Measurements from ENCODE around the gene ARHGEF11.

ARHGEF11 gene

GRCh38 chr1:157019457-157019856, 26.1 kb downstream of the ARHGEF11 start:
- no peak for DNase-seq
- H3K9me3 ChIP-seq (ENCODE audit: severe bottlenecking): peaks cover 23% of the 10 kb centered on the region
- no peak overlapping the region for H3K27ac ChIP-seq
- no peaks in the 10 kb centered on the region for H3K27me3 ChIP-seq (ENCODE audit: insufficient read depth, low read depth, severe bottlenecking)
- TF ChIP-seq, protein P1, sequence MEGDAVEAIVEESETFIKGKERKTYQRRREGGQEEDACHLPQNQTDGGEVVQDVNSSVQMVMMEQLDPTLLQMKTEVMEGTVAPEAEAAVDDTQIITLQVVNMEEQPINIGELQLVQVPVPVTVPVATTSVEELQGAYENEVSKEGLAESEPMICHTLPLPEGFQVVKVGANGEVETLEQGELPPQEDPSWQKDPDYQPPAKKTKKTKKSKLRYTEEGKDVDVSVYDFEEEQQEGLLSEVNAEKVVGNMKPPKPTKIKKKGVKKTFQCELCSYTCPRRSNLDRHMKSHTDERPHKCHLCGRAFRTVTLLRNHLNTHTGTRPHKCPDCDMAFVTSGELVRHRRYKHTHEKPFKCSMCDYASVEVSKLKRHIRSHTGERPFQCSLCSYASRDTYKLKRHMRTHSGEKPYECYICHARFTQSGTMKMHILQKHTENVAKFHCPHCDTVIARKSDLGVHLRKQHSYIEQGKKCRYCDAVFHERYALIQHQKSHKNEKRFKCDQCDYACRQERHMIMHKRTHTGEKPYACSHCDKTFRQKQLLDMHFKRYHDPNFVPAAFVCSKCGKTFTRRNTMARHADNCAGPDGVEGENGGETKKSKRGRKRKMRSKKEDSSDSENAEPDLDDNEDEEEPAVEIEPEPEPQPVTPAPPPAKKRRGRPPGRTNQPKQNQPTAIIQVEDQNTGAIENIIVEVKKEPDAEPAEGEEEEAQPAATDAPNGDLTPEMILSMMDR (IDR thresholded peaks at IDR 0.05; ENCODE audit: low read depth, low read length): no peak
- no peak overlapping the region for H3K4me3 ChIP-seq (ENCODE audit: low read depth, low read length)
- H3K36me3 ChIP-seq: peaks cover 33% of the 10 kb centered on the region

GRCh38 chr1:157011845-157012244, 33.7 kb downstream of the ARHGEF11 start:
- Histone ChIP-seq H3K27ac (no peak overlapping the region), H3K9me3 (ENCODE audit: severe bottlenecking) (no peaks in the 10 kb centered on the region), H3K27me3 (ENCODE audit: insufficient read depth, low read depth, severe bottlenecking) (no peaks in the 10 kb centered on the region), H3K36me3 (no peaks in the 10 kb centered on the region), H3K4me3 (ENCODE audit: low read depth, low read length) (no peak overlapping the region)
- DNase-seq: no peak
- TF ChIP-seq, protein P1 (IDR thresholded peaks at IDR 0.05; ENCODE audit: low read depth, low read length): no peak

GRCh38 chr1:157008502-157008901, 37.0 kb downstream of the ARHGEF11 start:
- Histone ChIP-seq H3K4me3 (ENCODE audit: low read depth, low read length) (no peak overlapping the region), H3K36me3 (no peaks in the 10 kb centered on the region), H3K27me3 (ENCODE audit: insufficient read depth, low read depth, severe bottlenecking) (no peaks in the 10 kb centered on the region), H3K9me3 (ENCODE audit: severe bottlenecking) (no peaks in the 10 kb centered on the region), H3K27ac (no peak overlapping the region)
- TF ChIP-seq, protein P1 (IDR thresholded peaks at IDR 0.05; ENCODE audit: low read depth, low read length): no peak
- DNase-seq: no peak

DNA sequence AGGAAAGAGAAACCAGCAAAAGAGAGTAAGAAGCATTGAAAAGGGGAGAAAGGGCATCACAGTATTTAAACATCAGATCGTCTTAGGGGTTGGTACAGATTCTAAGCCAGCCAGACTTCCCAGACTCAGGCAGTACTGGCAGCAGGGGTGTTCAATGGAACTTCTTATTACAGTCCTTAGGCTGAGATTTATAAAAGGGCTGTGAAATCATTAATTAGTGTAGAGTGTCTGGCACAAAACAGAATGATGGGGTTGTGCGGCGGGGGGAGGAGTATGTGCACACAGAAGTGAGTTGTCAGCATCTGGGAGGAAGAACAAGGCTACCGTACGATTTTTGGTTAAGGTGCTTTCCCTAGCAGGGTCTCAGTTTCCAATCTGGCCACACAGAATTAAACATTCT, 38.2 kb downstream of the ARHGEF11 start:
- H3K9me3 ChIP-seq (ENCODE audit: severe bottlenecking): no peaks in the 10 kb centered on the region
- H3K36me3 ChIP-seq: no peaks in the 10 kb centered on the region
- H3K27me3 ChIP-seq (ENCODE audit: insufficient read depth, low read depth, severe bottlenecking): no peaks in the 10 kb centered on the region
- TF ChIP-seq, protein P1 (IDR thresholded peaks at IDR 0.05; ENCODE audit: low read depth, low read length): no peak
- no peak overlapping the region for H3K27ac ChIP-seq
- DNase-seq: no peak
- H3K4me3 ChIP-seq (ENCODE audit: low read depth, low read length): no peak overlapping the region

GRCh38 chr1:157006676-157007075, 38.9 kb downstream of the ARHGEF11 start:
- TF ChIP-seq, protein P1 (IDR thresholded peaks at IDR 0.05; ENCODE audit: low read depth, low read length): no peak
- Histone ChIP-seq H3K27ac (no peak overlapping the region), H3K4me3 (ENCODE audit: low read depth, low read length) (no peak overlapping the region), H3K9me3 (ENCODE audit: severe bottlenecking) (no peaks in the 10 kb centered on the region), H3K27me3 (ENCODE audit: insufficient read depth, low read depth, severe bottlenecking) (no peaks in the 10 kb centered on the region), H3K36me3 (no peaks in the 10 kb centered on the region)
- DNase-seq: no peak

DNA sequence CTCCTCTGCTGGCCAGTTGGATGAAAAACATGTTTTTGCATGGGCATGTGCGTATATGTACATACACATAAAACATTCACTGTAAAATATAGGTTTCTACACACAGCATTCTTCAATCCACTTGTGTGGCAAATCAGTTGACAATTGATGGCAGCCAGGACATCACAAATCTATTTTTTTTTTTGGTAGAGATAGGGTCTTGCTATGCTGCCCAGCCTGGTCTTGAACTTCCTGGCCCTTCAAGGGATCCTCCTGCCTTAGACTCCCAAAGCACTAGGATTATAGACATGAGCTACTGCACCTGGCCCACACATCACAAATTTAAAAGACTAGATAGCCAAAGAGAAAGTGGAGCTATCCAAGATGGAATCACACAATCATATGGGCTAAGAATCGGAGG, 39.6 kb downstream of the ARHGEF11 start:
- Histone ChIP-seq H3K27me3 (ENCODE audit: insufficient read depth, low read depth, severe bottlenecking) (no peaks in the 10 kb centered on the region), H3K36me3 (no peaks in the 10 kb centered on the region), H3K9me3 (ENCODE audit: severe bottlenecking) (no peaks in the 10 kb centered on the region), H3K4me3 (ENCODE audit: low read depth, low read length) (no peak overlapping the region), H3K27ac (no peak overlapping the region)
- TF ChIP-seq, protein P1 (IDR thresholded peaks at IDR 0.05; ENCODE audit: low read depth, low read length): no peak
- no peak for DNase-seq
